GM12892 (cell line): ENCODE data around the gene SULT4A1.

Experiments
- POLR2A ChIP-seq: IDR thresholded peaks from 2 replicates; pipeline ENCODE4 v1.6.1; 2011; ENCODE audit warnings: low read depth, low read length, control low read depth
- POLR2AphosphoS5 ChIP-seq: IDR thresholded peaks from 2 replicates; pipeline ENCODE4 v1.6.1; 2011; ENCODE audit warnings: low read depth, low read length, control low read depth
- TAF1 ChIP-seq: IDR thresholded peaks from 2 replicates; pipeline ENCODE4 v1.6.1; 2011; ENCODE audit warnings: low read depth, mild to moderate bottlenecking, control low read depth, low read length, borderline replicate concordance

- TF ChIP-seq POLR2A, result no peak
- TF ChIP-seq POLR2AphosphoS5, result no peak
- no peak for TF ChIP-seq TAF1
Measured at GRCh38 chr22:43879901-43880540, 17.7 kb upstream of the SULT4A1 start.
